SH-SY5Y (cell line): ENCODE data around the gene MSMB.

Experiments
- GATA2 ChIP-seq: IDR thresholded peaks from 2 replicates; pipeline ENCODE4 v1.6.1; 2011; ENCODE audit warnings: mild to moderate bottlenecking, low read depth, low read length
- GATA3 ChIP-seq: IDR thresholded peaks from 2 replicates; pipeline ENCODE4 v1.6.1; 2011; ENCODE audit warnings: low read depth, mild to moderate bottlenecking, low read length, moderate library complexity

MSMB gene

DNA sequence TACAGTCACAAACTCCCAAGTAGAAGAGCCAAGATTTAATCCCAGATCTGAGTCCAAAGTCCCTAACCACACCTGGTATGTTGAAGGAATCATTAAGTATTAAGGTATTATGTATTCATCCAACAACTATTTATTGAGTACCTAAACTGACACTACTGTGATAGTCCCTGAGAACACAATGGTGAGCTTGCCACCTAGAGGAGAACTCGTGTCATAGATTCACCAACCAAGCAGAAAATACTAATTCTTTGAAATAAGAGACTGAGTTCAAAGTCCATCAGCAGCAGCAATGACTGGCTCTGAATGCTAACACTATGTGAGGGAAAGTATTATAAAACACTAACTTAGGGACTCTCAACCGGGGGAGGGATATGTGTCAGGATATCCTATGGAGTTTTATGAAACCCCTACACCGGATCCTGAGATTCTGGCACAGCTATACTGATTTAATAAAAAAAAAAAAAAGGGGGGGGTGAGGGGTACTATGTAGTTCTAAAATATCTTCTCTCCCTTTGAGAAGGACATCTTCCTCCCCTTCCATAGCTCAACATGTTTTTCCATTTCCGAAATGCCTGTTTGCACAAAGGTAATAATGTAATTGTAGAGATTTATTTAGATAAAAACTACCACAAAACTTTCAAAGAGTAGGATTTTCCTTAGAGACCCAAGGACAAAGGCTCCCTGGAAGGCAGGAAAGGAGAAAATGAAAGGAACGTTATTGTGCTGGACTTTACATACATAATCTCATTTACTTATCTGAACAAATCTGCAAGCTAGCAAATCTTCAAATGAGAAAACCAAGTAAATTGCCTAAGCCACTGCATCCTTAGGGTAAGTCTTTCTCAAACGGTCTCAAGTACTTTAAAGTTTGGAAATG lies 17.2 kb downstream of the MSMB start:
- TF ChIP-seq GATA2, result no peak
- TF ChIP-seq GATA3, result no peak

DNA sequence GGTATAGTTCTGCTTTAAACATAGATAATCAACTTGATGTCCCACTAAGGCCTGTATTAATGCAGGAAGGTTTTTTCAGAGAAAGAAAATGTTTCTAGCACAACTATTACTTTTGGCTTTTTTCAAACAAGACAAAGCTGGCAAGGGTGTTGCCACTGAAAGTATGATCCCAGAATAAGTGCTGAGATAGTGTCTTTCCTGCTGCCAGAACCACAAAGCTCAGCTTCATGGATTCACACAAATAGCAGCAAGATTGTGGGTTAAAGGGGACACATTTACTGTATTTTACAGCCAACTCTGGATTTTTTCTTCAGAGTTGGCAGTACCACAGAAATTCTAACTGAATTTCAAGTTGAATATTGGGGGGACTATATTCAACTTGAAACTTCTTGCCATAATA lies 20.0 kb downstream of the MSMB start:
- TF ChIP-seq GATA2, result no peak
- TF ChIP-seq GATA3, result no peak

DNA sequence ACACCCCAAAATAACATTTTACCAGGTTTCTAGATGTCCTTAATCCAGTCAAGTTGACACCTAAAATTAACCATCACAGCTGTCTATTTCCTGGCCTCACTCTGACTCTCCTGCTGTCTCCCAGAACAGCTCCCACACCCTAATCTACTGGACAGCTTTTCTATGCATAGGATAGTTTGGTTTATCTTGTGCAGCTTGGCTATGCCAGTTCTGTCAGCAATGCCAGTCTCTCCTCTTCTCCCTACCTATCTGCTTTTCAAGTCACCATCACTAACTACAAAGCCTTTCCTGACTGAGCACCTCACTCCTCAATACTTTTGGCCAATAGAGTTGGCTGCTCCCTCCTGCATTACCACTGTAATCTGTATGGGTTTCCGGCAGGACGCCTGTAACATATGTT lies 20.7 kb downstream of the MSMB start:
- TF ChIP-seq GATA3 (no peak), GATA2 (no peak)

DNA sequence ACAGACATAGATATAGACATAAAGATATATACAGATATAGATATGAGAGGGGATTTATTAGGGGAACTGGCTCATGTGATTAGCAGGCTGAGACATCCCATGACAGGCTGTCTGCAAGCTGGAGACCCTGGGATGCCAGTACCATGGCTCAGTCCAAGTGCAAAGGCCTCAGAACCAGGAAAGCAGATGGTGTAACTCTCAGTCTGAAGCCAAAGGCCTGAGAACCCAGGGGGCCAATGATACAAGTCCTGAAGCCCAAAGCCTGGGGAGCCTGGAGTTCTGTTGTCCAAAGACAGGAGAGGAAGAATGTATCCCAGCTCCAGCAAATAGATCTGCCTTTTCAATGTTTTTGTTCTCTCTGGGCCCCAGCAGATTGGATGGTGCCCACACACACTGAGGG lies 21.1 kb downstream of the MSMB start:
- TF ChIP-seq GATA2 (no peak), GATA3 (no peak)

DNA sequence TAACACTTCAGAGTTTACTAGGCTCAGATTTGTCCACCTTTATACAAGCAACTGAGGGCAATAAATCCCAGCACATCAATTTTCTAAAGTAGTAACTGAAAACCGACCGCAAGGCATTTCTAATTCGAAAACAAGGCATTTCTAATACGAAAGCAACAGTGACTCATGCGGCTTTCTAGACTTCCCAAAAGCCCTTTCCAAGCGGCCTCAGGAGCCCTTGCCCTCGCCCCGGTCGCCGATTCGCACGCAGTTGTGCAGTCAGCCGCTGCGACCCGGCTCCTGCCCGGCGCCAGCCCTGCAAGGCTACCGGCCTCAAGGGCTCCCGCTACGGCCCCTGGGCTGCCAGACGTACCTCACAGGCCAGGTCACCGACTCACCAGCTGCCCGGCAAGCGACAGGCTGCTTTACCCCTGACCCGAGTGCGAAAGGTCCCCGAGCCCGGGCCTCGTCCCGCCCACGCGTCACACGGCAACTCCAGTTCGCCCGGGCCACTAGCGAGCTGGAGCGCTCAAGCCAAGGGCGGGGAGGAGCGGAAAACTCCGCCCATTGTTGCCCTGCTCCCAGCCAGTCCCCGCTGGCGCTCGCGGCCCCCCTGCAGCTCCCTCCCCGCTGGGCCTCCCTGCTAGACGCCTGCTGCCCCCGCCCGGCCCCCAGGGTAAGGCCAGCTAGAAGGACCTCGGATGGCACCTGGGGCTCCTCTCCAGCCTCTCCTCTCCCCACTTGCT lies 22.9 kb downstream of the MSMB start:
- TF ChIP-seq GATA3, result no peak
- TF ChIP-seq GATA2, result no peak

DNA sequence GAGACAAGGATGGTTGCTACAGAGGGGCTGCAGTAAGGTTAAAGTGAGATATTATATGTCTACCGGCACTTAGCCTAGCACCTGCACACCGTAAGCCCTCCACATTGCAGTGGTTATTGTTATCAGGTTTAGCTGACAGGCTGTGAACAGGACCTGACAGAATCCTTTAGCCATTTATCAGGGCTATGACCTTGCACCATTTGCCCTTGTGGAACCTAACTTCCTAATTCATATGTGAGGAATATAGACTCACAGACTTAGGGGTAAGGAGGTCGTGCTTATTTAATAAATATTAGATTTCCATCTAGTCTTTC lies 25.8 kb downstream of the MSMB start:
- no peak for TF ChIP-seq GATA3
- no peak for TF ChIP-seq GATA2

DNA sequence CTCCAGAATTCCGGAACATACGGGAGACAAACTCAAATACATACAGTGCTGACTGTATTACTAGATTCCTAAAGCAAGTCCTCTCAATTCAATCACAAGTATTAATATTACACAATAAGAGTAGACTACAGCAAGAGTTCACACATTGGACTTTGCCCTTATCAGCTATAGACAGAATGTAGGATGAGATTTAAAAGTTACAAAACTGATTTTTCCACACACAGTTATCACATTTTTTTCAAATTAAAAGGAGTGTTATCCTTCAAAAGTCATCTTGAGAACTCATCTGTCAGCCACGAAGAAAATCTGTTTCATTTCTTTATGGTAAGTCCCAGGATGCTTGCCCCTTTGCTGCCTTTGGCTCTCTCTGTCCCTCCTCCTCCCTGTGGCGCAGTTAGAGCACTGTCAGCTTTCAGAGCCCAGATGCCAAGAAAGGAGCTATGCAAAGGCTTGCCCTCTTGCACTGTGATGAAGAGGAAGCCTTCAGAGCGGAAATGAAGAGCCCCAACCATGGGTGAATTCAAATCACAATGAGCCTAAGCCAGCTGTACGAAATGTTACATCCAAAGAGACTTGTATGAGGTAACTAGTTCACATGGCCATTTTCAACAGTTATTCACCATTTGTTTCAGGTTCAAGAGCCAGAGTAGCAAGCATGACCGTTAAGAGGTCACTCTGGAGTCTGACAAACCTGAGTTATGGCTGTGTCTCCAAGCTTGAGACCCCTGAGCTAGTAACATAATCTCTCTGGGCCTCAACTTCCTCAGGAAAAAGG lies 26.3 kb downstream of the MSMB start:
- TF ChIP-seq GATA2, result no peak

DNA sequence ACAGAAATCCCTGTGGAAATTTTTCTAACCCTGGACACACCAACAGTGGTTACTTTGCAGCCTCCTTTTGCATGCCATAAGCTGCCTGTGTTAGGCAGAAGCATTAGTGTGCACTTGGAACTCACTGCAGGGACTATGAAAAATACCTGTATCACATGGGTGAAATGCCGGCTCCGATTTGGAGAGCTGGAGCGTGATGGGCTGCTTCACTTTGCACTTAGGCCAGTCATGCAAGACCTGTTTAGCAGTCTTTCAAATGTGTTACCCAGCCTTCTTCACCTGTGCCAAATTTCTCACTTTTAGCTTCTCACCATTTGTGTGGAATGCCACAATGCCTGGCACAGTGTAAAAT lies 26.9 kb downstream of the MSMB start:
- TF ChIP-seq GATA2, result no peak
- no peak for TF ChIP-seq GATA3

DNA sequence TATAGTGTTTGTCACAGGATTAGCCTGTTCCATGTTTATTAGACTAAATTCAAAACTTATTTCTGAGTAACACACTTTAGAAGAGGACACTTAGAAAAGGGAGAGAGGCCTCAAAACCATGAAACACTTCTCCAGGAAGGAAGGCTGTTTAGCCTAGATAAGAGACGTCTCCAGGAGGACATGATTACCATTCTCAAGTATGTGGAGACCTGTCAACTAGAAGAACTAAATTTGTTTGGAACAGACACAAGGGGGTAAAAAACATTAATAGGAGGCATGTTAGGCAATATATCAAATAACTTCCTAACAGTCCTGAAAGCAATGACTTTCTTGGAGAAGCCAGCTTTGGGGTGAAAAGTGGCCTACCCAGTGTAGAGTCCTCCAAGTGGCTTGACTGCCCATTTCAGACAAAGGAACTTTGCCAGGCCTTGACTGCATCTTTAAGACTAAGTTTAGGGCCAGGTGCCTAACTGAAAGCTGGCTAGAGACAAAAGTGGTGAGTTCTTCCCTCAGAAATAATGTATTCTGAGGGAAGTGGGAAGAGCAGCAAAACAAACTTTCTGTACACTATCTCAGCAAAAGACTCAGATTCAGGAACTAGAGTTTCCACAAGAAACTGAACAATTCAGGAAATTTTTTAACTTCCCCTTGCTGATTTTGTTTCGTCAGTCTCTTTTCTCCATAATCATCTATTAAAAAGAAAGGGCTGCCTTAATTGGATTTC lies 27.5 kb downstream of the MSMB start:
- no peak for TF ChIP-seq GATA2
- no peak for TF ChIP-seq GATA3

DNA sequence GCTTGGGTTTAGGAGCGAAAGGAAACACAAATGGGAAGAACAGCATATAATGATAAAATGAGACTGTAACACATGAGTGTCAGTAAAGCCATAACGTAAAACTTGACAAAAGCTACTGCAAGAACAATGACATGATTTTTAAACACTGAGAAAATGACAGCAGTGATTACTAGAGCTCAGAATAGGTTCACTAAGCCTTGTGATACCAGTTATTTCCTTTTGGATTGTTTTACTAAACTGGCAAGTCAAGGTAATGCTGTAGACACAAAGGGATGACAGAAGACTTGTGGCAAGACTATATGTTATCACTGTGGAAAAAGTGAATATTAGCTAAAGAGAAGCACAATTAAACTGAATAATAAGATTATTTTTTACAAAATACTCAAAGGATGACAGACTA lies 28.3 kb downstream of the MSMB start:
- TF ChIP-seq GATA2 (no peak), GATA3 (no peak)

DNA sequence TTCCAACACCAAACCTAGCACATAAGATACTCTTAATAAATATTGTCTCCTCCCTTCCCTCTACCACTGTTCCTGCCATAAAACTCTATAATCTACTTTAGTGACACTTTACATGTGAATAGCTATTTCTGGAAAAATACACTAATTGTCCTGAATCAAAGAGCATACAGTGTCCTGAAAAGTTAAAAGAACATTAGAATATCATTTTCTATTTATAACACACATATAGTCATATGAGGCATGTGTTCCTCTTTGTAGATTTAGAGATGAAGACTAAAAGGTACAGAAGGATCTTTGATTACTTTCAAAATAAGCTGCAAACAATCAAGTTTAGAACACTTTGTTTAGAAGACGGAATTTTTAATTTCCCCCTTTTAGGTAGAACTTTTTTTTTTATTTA lies 29.3 kb downstream of the MSMB start:
- no peak for TF ChIP-seq GATA3
- no peak for TF ChIP-seq GATA2

DNA sequence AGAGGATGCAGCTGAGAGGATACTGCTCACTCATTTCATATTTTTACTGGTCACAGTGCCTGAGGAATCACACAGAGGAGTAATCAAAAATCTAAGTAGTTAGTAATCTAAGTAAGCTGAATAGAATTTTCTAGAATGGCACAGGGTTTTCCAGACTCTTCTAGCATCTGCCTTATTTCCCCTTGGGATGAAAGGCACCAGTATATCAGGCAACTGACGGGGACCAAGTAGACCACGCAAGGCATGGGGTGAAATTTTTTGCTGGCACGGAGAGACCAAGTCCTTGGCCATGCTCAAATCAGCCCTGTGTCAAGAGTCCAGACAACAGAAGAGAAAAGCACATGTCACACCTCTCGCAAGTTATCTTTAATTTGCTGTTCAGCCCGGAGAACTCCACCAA lies 29.9 kb downstream of the MSMB start:
- no peak for TF ChIP-seq GATA3
- no peak for TF ChIP-seq GATA2

DNA sequence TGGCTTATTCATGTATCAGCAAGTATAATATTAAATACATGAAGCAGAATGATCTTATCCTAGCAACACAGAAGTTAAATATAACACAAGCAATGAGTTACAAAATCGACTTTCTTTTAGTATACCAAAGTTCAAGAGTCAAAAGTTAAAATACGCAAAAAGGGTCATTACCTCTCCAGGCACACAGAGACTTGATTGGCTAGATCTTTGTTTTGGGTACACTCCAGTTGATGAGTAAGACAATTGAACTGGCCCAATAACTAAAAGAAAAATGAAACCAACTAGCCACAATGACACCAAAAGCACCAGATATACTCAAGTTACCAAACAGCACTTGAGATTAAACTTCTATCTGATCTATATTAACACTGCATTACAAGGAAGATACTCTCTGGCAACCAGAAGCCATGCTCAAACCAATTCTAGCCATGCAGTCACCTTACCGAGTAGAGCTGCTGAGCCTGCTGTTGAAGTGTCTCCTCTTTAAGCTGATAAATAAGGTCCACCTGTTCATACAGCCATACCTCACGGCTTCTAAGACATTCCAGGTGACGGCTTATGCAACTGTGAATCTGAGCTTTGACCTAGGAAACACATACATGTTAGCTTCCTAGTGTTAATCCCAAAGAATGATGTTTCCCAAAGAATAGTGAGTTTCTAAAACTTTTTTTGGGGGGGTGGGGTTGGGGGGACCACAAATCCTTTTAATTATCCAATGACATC lies 31.2 kb downstream of the MSMB start:
- TF ChIP-seq GATA2 (no peak), GATA3 (no peak)

DNA sequence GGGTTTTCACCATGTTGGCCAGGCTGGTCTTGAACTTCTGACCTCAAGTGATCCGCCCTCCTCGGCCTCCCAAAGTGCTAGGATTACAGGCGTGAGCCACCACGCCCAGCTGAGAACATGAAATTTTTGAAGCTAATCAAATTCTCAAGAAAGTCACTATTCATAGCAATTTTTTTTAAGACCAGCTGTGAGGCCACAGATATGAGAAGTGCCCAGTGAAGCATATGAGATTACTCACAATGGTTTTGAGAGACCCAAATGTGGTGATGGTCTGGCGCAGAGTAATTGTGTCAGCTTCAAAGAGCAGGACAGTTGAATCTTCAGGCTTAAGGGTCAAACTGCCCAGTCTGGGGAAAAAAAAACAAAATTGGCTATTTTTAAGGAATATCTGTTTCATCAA lies 31.9 kb downstream of the MSMB start:
- TF ChIP-seq GATA3, result no peak
- no peak for TF ChIP-seq GATA2

DNA sequence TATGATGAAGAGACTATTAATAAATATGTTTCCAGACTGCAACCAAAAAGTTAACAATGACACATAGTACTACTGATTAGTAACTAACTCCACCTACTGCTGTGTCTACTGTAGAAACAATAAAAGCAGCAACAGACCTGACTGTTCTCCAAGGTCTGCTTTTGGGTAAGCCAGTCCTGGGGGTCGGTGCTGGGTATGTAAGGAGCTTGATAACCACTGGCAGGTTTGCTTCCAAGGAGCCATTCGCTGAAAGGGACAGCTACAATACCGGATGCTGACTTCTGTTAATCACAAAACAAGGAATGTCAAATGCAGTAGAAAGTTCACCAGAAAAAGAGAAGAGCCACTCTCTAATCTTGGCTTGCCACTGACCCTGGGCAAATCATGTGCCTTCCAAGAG lies 33.3 kb downstream of the MSMB start:
- no peak for TF ChIP-seq GATA3
- TF ChIP-seq GATA2, result no peak
